ENCODE measurements around the gene KRT36.

- TF ChIP-seq EZH2 (IDR thresholded peaks at IDR 0.05; ENCODE audit: borderline replicate concordance, low read length) = no peak
- TF ChIP-seq CTCF (IDR thresholded peaks at IDR 0.05; ENCODE audit: low read length) = no peak
These were observed 40.7 kb downstream of the KRT36 start for GRCh38 chr17:41449008-41449407.

Data from OCI-LY1 (cell line).